Measurements from ENCODE around the gene JMJD1C.

DNA sequence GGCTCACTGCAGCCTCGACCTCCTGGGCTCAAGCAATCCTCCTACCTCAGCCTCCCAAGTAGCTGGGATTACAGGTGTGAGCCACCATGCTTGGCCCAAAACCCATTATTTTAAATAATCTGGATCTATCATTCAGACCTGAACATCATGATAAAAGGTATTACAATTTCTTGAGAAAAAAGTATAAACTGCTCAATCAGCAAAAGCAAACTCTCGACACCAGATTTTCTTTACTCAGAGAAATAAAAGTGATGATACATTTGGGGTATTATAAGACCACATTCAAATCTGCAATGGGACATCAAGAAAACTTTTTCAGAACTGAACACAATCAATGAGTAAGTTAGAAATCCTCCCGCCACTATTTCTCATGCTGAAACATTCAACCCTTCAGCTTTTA lies 41.2 kb downstream of the JMJD1C start:
- TF ChIP-seq, protein P1, sequence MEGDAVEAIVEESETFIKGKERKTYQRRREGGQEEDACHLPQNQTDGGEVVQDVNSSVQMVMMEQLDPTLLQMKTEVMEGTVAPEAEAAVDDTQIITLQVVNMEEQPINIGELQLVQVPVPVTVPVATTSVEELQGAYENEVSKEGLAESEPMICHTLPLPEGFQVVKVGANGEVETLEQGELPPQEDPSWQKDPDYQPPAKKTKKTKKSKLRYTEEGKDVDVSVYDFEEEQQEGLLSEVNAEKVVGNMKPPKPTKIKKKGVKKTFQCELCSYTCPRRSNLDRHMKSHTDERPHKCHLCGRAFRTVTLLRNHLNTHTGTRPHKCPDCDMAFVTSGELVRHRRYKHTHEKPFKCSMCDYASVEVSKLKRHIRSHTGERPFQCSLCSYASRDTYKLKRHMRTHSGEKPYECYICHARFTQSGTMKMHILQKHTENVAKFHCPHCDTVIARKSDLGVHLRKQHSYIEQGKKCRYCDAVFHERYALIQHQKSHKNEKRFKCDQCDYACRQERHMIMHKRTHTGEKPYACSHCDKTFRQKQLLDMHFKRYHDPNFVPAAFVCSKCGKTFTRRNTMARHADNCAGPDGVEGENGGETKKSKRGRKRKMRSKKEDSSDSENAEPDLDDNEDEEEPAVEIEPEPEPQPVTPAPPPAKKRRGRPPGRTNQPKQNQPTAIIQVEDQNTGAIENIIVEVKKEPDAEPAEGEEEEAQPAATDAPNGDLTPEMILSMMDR (IDR thresholded peaks at IDR 0.05; ENCODE audit: low read depth, low read length), result no peak
- TF ChIP-seq EZH2phosphoT487 (IDR thresholded peaks at IDR 0.05; ENCODE audit: low read depth), result no peak
